SU-DHL-6 (cell line): ENCODE data around the gene SMIM32.

Experiments used
- EZH2phosphoT487 ChIP-seq: fragments of 200-600 bp; sonication (generic), shearing (Covaris generic); conservative IDR thresholded peaks from 2 replicates; pipeline ENCODE4 v1.6.1; 2018; ENCODE audit warnings: mild to moderate bottlenecking, antibody characterized with exemption, low read length, moderate library complexity, mixed read lengths
- TF ChIP-seq, protein P1 (sequence below): fragments of 200-600 bp; sonication (generic); IDR thresholded peaks from one replicate; pipeline ENCODE4 v1.5.1; 2017; ENCODE audit warnings: antibody characterized with exemption, mild to moderate bottlenecking, low read length, moderate library complexity; ENCODE audit not compliant: insufficient read depth, poor library complexity, severe bottlenecking

DNA sequence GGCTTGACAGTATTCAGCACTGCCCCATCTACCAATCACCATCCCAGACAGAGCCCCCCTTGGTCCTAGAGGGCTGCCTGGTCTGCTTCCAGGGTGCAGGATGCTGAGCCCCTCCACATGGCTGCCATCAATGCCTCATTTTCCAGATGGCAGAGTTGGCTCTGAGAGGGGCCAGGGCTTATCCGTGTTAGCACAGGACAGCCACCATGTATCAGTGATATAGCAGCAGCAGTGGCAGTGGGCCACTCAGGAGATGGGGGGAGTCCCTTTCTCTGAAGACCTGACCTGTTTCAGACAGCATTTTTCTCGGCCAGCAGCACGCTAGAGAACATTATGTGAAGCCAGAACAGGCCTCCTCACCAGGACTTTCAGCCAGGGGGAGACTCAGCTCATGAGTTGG, 1.6 kb upstream of the SMIM32 start:
- TF ChIP-seq, protein P1, sequence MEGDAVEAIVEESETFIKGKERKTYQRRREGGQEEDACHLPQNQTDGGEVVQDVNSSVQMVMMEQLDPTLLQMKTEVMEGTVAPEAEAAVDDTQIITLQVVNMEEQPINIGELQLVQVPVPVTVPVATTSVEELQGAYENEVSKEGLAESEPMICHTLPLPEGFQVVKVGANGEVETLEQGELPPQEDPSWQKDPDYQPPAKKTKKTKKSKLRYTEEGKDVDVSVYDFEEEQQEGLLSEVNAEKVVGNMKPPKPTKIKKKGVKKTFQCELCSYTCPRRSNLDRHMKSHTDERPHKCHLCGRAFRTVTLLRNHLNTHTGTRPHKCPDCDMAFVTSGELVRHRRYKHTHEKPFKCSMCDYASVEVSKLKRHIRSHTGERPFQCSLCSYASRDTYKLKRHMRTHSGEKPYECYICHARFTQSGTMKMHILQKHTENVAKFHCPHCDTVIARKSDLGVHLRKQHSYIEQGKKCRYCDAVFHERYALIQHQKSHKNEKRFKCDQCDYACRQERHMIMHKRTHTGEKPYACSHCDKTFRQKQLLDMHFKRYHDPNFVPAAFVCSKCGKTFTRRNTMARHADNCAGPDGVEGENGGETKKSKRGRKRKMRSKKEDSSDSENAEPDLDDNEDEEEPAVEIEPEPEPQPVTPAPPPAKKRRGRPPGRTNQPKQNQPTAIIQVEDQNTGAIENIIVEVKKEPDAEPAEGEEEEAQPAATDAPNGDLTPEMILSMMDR, result no peak
- no peak for TF ChIP-seq EZH2phosphoT487
